ENCODE data around the gene RNPEP.

Gene RNPEP

DNA sequence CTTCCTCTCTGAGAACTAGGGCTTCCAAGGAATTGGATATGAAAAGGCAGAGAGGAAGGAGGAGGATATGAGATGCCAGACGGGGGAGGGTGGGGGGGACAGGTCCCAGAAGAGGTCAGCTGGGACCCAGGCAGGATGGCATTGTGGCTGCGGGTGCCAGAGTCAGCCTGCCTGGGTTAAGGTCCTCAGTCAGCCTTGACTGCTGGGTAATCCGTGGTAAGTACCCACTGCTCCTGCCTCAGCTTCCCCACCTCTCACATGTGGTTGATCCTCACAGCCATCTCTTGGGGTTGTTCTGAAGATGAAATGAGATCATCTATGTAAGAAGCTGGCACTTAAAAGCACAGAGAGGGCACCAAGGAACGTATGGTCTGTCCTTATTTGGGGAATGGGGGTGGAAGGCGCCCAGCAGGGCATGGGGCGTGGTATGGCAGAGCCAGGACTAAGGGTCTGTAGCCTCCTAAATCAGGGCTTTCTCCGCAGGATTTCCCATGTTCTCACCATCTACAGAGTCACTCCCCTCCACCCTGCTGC lies 51.8 kb downstream of the RNPEP start:
- Histone ChIP-seq H3K27ac (ENCODE audit: insufficient read depth, low read length, poor library complexity, severe bottlenecking) (no peak overlapping the region), H3K4me3 (ENCODE audit: insufficient read depth, low read depth, low read length, poor library complexity, severe bottlenecking) (no peak overlapping the region), H3K36me3 (ENCODE audit: control insufficient read depth, insufficient read depth, low read length) (no peaks in the 10 kb centered on the region), H3K9me3 (ENCODE audit: control insufficient read depth, low read length) (no peaks in the 10 kb centered on the region), H3K4me1 (ENCODE audit: control insufficient read depth, insufficient read depth, low read length, poor library complexity, severe bottlenecking) (no peaks in the 10 kb centered on the region), H3K27me3 (replicated peaks; ENCODE audit: control insufficient read depth, insufficient read depth, low read length, poor library complexity, severe bottlenecking) (no peaks in the 10 kb centered on the region)
- no peak for DNase-seq

- Histone ChIP-seq H3K4me3 (ENCODE audit: insufficient read depth, low read depth, low read length, poor library complexity, severe bottlenecking) (no peak overlapping the region), H3K36me3 (ENCODE audit: control insufficient read depth, insufficient read depth, low read length) (no peaks in the 10 kb centered on the region)
- DNase-seq: no peak
These were observed 52.4 kb downstream of the RNPEP start for GRCh38 chr1:202034683-202035462.

GRCh38 chr1:202036595-202037387 lies 54.3 kb downstream of the RNPEP start:
- DNase-seq: no peak
- Histone ChIP-seq H3K27ac (ENCODE audit: insufficient read depth, low read length, poor library complexity, severe bottlenecking) (no peak overlapping the region), H3K4me1 (ENCODE audit: control insufficient read depth, insufficient read depth, low read length, poor library complexity, severe bottlenecking) (no peaks in the 10 kb centered on the region), H3K36me3 (ENCODE audit: control insufficient read depth, insufficient read depth, low read length) (no peaks in the 10 kb centered on the region), H3K9me3 (ENCODE audit: control insufficient read depth, low read length) (no peaks in the 10 kb centered on the region), H3K4me3 (ENCODE audit: insufficient read depth, low read depth, low read length, poor library complexity, severe bottlenecking) (no peak overlapping the region), H3K27me3 (replicated peaks; ENCODE audit: control insufficient read depth, insufficient read depth, low read length, poor library complexity, severe bottlenecking) (no peaks in the 10 kb centered on the region)

More at GRCh38 chr1:202034683-202035462, 52.4 kb downstream of the RNPEP start:
- H3K27me3 ChIP-seq (replicated peaks; ENCODE audit: control insufficient read depth, insufficient read depth, low read length, poor library complexity, severe bottlenecking): no peaks in the 10 kb centered on the region
- no peaks in the 10 kb centered on the region for H3K9me3 ChIP-seq (ENCODE audit: control insufficient read depth, low read length)
- H3K27ac ChIP-seq (ENCODE audit: insufficient read depth, low read length, poor library complexity, severe bottlenecking): no peak overlapping the region
- H3K4me1 ChIP-seq (ENCODE audit: control insufficient read depth, insufficient read depth, low read length, poor library complexity, severe bottlenecking): no peaks in the 10 kb centered on the region

- H3K4me1 ChIP-seq (ENCODE audit: control insufficient read depth, insufficient read depth, low read length, poor library complexity, severe bottlenecking): no peaks in the 10 kb centered on the region
- no peak for DNase-seq
These were observed 55.4 kb downstream of the RNPEP start for GRCh38 chr1:202037706-202038296.

GRCh38 chr1:202038688-202039346 lies 56.4 kb downstream of the RNPEP start:
- DNase-seq: no peak
- H3K4me3 ChIP-seq (ENCODE audit: insufficient read depth, low read depth, low read length, poor library complexity, severe bottlenecking): no peak overlapping the region
- no peaks in the 10 kb centered on the region for H3K4me1 ChIP-seq (ENCODE audit: control insufficient read depth, insufficient read depth, low read length, poor library complexity, severe bottlenecking)
- no peaks in the 10 kb centered on the region for H3K36me3 ChIP-seq (ENCODE audit: control insufficient read depth, insufficient read depth, low read length)
- H3K27ac ChIP-seq (ENCODE audit: insufficient read depth, low read length, poor library complexity, severe bottlenecking): no peak overlapping the region
- H3K9me3 ChIP-seq (ENCODE audit: control insufficient read depth, low read length): no peaks in the 10 kb centered on the region
- no peaks in the 10 kb centered on the region for H3K27me3 ChIP-seq (replicated peaks; ENCODE audit: control insufficient read depth, insufficient read depth, low read length, poor library complexity, severe bottlenecking)

More at GRCh38 chr1:202037706-202038296, 55.4 kb downstream of the RNPEP start:
- no peaks in the 10 kb centered on the region for H3K9me3 ChIP-seq (ENCODE audit: control insufficient read depth, low read length)
- no peak overlapping the region for H3K4me3 ChIP-seq (ENCODE audit: insufficient read depth, low read depth, low read length, poor library complexity, severe bottlenecking)
- no peaks in the 10 kb centered on the region for H3K36me3 ChIP-seq (ENCODE audit: control insufficient read depth, insufficient read depth, low read length)
- H3K27ac ChIP-seq (ENCODE audit: insufficient read depth, low read length, poor library complexity, severe bottlenecking): no peak overlapping the region
- H3K27me3 ChIP-seq (replicated peaks; ENCODE audit: control insufficient read depth, insufficient read depth, low read length, poor library complexity, severe bottlenecking): no peaks in the 10 kb centered on the region

GRCh38 chr1:202045705-202046104 lies 63.3 kb downstream of the RNPEP start:
- no peaks in the 10 kb centered on the region for H3K27me3 ChIP-seq (replicated peaks; ENCODE audit: control insufficient read depth, insufficient read depth, low read length, poor library complexity, severe bottlenecking)
- no peaks in the 10 kb centered on the region for H3K4me1 ChIP-seq (ENCODE audit: control insufficient read depth, insufficient read depth, low read length, poor library complexity, severe bottlenecking)
- no peaks in the 10 kb centered on the region for H3K36me3 ChIP-seq (ENCODE audit: control insufficient read depth, insufficient read depth, low read length)
- no peak overlapping the region for H3K27ac ChIP-seq (ENCODE audit: insufficient read depth, low read length, poor library complexity, severe bottlenecking)
- no peak for DNase-seq
- no peaks in the 10 kb centered on the region for H3K9me3 ChIP-seq (ENCODE audit: control insufficient read depth, low read length)
- no peak overlapping the region for H3K4me3 ChIP-seq (ENCODE audit: insufficient read depth, low read depth, low read length, poor library complexity, severe bottlenecking)

GRCh38 chr1:202046227-202046626 lies 63.8 kb downstream of the RNPEP start:
- Histone ChIP-seq H3K27me3 (replicated peaks; ENCODE audit: control insufficient read depth, insufficient read depth, low read length, poor library complexity, severe bottlenecking) (no peaks in the 10 kb centered on the region), H3K36me3 (ENCODE audit: control insufficient read depth, insufficient read depth, low read length) (no peaks in the 10 kb centered on the region), H3K4me3 (ENCODE audit: insufficient read depth, low read depth, low read length, poor library complexity, severe bottlenecking) (no peak overlapping the region), H3K9me3 (ENCODE audit: control insufficient read depth, low read length) (no peaks in the 10 kb centered on the region), H3K4me1 (ENCODE audit: control insufficient read depth, insufficient read depth, low read length, poor library complexity, severe bottlenecking) (no peaks in the 10 kb centered on the region), H3K27ac (ENCODE audit: insufficient read depth, low read length, poor library complexity, severe bottlenecking) (no peak overlapping the region)
- no peak for DNase-seq

- Histone ChIP-seq H3K27me3 (replicated peaks; ENCODE audit: control insufficient read depth, insufficient read depth, low read length, poor library complexity, severe bottlenecking) (no peaks in the 10 kb centered on the region), H3K27ac (ENCODE audit: insufficient read depth, low read length, poor library complexity, severe bottlenecking) (no peak overlapping the region), H3K4me1 (ENCODE audit: control insufficient read depth, insufficient read depth, low read length, poor library complexity, severe bottlenecking) (no peaks in the 10 kb centered on the region), H3K9me3 (ENCODE audit: control insufficient read depth, low read length) (no peaks in the 10 kb centered on the region), H3K36me3 (ENCODE audit: control insufficient read depth, insufficient read depth, low read length) (no peaks in the 10 kb centered on the region), H3K4me3 (ENCODE audit: insufficient read depth, low read depth, low read length, poor library complexity, severe bottlenecking) (no peak overlapping the region)
- DNase-seq: no peak
These were observed 64.6 kb downstream of the RNPEP start for GRCh38 chr1:202046748-202047708.

- DNase-seq: no peak
- Histone ChIP-seq H3K27ac (ENCODE audit: insufficient read depth, low read length, poor library complexity, severe bottlenecking) (no peak overlapping the region), H3K4me1 (ENCODE audit: control insufficient read depth, insufficient read depth, low read length, poor library complexity, severe bottlenecking) (no peaks in the 10 kb centered on the region)
These were observed 65.5 kb downstream of the RNPEP start for GRCh38 chr1:202047977-202048376.

More at GRCh38 chr1:202047977-202048376, 65.5 kb downstream of the RNPEP start:
- Histone ChIP-seq H3K27me3 (replicated peaks; ENCODE audit: control insufficient read depth, insufficient read depth, low read length, poor library complexity, severe bottlenecking) (no peaks in the 10 kb centered on the region), H3K4me3 (ENCODE audit: insufficient read depth, low read depth, low read length, poor library complexity, severe bottlenecking) (no peak overlapping the region), H3K9me3 (ENCODE audit: control insufficient read depth, low read length) (no peaks in the 10 kb centered on the region), H3K36me3 (ENCODE audit: control insufficient read depth, insufficient read depth, low read length) (no peaks in the 10 kb centered on the region)
